Caco-2 (cell line): Measurements from ENCODE around the gene THADA. TPM values are rescaled to one million over a fixed set of nuclear protein-coding genes. Genes with fewer than 3 reads are reported as not detected.

Experiments
- BruUV-seq: library from RNA; stranded (reverse); fragments of 400-500 nt; replicated peaks from 2 replicates; lab custom pipeline; 2021; lab: Mats Ljungman, UMichigan
- CTCF ChIA-PET: fragments of 300-600 bp; sonication (Branson Sonifier 250); formaldehyde crosslinking; loops from one replicate; lab custom pipeline; 2022; ENCODE audit warnings: antibody characterized with exemption; lab: Charles Lee
- POLR2A ChIA-PET: fragments of 300-600 bp; sonication (Branson Sonifier 250); formaldehyde crosslinking; loops from one replicate; lab custom pipeline; 2022; ENCODE audit warnings: antibody characterized with exemption; lab: Charles Lee
- DNase-seq, 2 experiments: peaks; one replicate each; pipeline versions ENCODE4 v3.0.0 to v3.0.0-alpha.2; 2020 to 2022
- H3K27me3 ChIP-seq: replicated peaks from 2 replicates; pipeline ENCODE4 v1.6.0; 2011; ENCODE audit warnings: low read length; ENCODE audit not compliant: control insufficient read depth, insufficient read depth
- H3K36me3 ChIP-seq: 2 replicates; pipeline ENCODE4 v1.5.1; 2011; ENCODE audit warnings: low read length; ENCODE audit not compliant: control insufficient read depth, insufficient read depth
- H3K4me1 ChIP-seq: fragments of 250-450 bp; sonication (Bioruptor Pico); 2 replicates; pipeline ENCODE4 v1.5.1; 2020; ENCODE audit warnings: mild to moderate bottlenecking
- H3K4me3 ChIP-seq: 2 replicates; pipeline ENCODE4 v1.5.1; 2011; ENCODE audit warnings: low read depth, mild to moderate bottlenecking, control low read depth, low read length
- H3K9me3 ChIP-seq: fragments of 250-450 bp; sonication (Bioruptor Pico); 2 replicates; pipeline ENCODE4 v1.5.1; 2020; ENCODE audit warnings: mild to moderate bottlenecking, moderate library complexity
- H3K27ac Mint-ChIP-seq: one replicate; pipeline ENCODE4 v1.8.0; 2022; ENCODE audit warnings: mixed read lengths; ENCODE audit not compliant: unreplicated experiment
- H3K27me3 Mint-ChIP-seq: one replicate; pipeline ENCODE4 v1.8.0; 2022; ENCODE audit warnings: mixed read lengths; ENCODE audit not compliant: insufficient read depth, unreplicated experiment
- H3K36me3 Mint-ChIP-seq: one replicate; pipeline ENCODE4 v1.8.0; 2022; ENCODE audit warnings: mild to moderate bottlenecking, mixed read lengths; ENCODE audit not compliant: insufficient read depth, unreplicated experiment
- H3K4me1 Mint-ChIP-seq: one replicate; pipeline ENCODE4 v1.8.0; 2022; ENCODE audit warnings: low read depth, mixed read lengths; ENCODE audit not compliant: unreplicated experiment
- H3K4me3 Mint-ChIP-seq: one replicate; pipeline ENCODE4 v1.8.0; 2022; ENCODE audit warnings: mild to moderate bottlenecking, moderate library complexity, mixed read lengths; ENCODE audit not compliant: unreplicated experiment
- H3K9me3 Mint-ChIP-seq: one replicate; pipeline ENCODE4 v1.8.0; 2022; ENCODE audit warnings: mixed read lengths; ENCODE audit not compliant: unreplicated experiment
- intact Hi-C: fragments of 100-400 bp; cut with micrococcal nuclease; formaldehyde crosslinking; loops from one replicate; pipeline ENCODE4 v1.10.0; 2022; ENCODE audit not compliant: unreplicated experiment
- total RNA-seq: library from RNA; stranded (reverse); gene quantifications from 2 replicates; pipeline ENCODE4 v1.2.3, GENCODE V29; 2022
- TF ChIP-seq, protein P1 (sequence below), 2 experiments: fragments of 200-600 bp in 1 of 2; IDR thresholded peaks; 1 replicate in 1 of 2; 2 replicates in 1 of 2; pipeline versions ENCODE4 v1.5.1 to v1.8.0; 2011 to 2022; ENCODE audit warnings: antibody characterized with exemption in 1 of 2, control low read depth in 1 of 2, inconsistent platforms in 1 of 2, low read depth in 1 of 2, low read length in 1 of 2, mild to moderate bottlenecking in 1 of 2, moderate library complexity in 1 of 2; ENCODE audit not compliant: insufficient read depth in 1 of 2, severe bottlenecking in 1 of 2, unreplicated experiment in 1 of 2

The THADA gene
- total RNA-seq, 1 experiment from 2014 or later = 33.8 TPM

DNA sequence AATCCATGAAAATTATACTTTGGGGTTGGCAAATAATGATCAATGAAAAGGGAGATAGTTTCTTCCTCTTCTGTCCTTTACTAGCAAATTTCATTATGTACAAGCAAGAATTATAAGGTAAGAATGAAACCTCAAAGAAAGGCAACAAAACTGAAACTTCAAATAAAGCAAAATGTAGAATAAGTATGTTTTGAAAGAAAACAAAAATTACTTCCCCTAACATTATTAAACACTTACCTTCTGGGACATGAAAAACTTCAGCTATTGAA lies 29.4 kb downstream of the THADA start:
- TF ChIP-seq, protein P1, sequence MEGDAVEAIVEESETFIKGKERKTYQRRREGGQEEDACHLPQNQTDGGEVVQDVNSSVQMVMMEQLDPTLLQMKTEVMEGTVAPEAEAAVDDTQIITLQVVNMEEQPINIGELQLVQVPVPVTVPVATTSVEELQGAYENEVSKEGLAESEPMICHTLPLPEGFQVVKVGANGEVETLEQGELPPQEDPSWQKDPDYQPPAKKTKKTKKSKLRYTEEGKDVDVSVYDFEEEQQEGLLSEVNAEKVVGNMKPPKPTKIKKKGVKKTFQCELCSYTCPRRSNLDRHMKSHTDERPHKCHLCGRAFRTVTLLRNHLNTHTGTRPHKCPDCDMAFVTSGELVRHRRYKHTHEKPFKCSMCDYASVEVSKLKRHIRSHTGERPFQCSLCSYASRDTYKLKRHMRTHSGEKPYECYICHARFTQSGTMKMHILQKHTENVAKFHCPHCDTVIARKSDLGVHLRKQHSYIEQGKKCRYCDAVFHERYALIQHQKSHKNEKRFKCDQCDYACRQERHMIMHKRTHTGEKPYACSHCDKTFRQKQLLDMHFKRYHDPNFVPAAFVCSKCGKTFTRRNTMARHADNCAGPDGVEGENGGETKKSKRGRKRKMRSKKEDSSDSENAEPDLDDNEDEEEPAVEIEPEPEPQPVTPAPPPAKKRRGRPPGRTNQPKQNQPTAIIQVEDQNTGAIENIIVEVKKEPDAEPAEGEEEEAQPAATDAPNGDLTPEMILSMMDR (IDR thresholded peaks at IDR 0.05; ENCODE audit: insufficient read depth in 1 of 2, low read depth in 1 of 2, low read length in 1 of 2, severe bottlenecking in 1 of 2, unreplicated experiment in 1 of 2) = no peak
- no peak overlapping the region for H3K4me3 Mint-ChIP-seq
- no TSS peak for BruUV-seq
- no peak for DNase-seq
- Histone ChIP-seq H3K27me3 (no peaks in the 10 kb centered on the region), H3K36me3 (0 out of 2 replicates have a peak, but pooled peaks cover 2% of the 10 kb centered on the region), H3K9me3 (no peaks in the 10 kb centered on the region), H3K4me3 (no peak overlapping the region), H3K4me1 (no peaks in the 10 kb centered on the region)
- intact Hi-C loops = no loop called here
- ChIA-PET POLR2A (no interaction called here), CTCF (no interaction called here)
- no peak overlapping the region for H3K27ac Mint-ChIP-seq
- H3K9me3 Mint-ChIP-seq = no peaks in the 10 kb centered on the region
- H3K4me1 Mint-ChIP-seq = no peaks in the 10 kb centered on the region
- H3K36me3 Mint-ChIP-seq = peaks cover 43% of the 10 kb centered on the region
- H3K27me3 Mint-ChIP-seq = no peaks in the 10 kb centered on the region

DNA sequence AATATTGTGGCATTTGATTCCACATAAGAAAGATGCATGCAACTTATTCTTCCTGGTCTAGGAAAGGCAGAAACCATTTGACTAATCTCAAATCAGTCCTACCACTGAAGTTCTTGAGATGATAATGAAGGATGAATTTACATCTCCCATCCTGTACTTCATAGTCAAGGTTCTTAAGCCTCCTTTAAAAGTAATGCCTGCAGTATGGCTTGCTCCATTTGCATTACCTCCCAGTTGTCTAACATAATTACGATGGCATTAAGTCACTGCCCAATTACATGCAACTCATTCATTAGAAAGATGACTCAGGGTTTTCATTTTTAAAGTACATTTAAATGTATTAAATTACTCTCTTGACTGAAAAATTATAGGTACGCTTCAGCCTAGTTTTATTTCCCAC lies 32.2 kb downstream of the THADA start:
- ChIA-PET CTCF (no interaction called here), POLR2A (no interaction called here)
- H3K27ac Mint-ChIP-seq = no peak overlapping the region
- 0 out of 2 replicates have a peak, but pooled peaks cover 2% of the 10 kb centered on the region for H3K36me3 ChIP-seq
- H3K4me1 ChIP-seq = no peaks in the 10 kb centered on the region
- intact Hi-C loops = no loop called here
- no peaks in the 10 kb centered on the region for H3K27me3 ChIP-seq
- H3K36me3 Mint-ChIP-seq = peaks cover 29% of the 10 kb centered on the region
- no peak overlapping the region for H3K4me3 Mint-ChIP-seq
- BruUV-seq = no TSS peak
- DNase-seq = no peak
- H3K27me3 Mint-ChIP-seq = no peaks in the 10 kb centered on the region
- TF ChIP-seq, protein P1 (IDR thresholded peaks at IDR 0.05; ENCODE audit: insufficient read depth in 1 of 2, low read depth in 1 of 2, low read length in 1 of 2, severe bottlenecking in 1 of 2, unreplicated experiment in 1 of 2) = no peak
- H3K9me3 Mint-ChIP-seq = no peaks in the 10 kb centered on the region
- no peaks in the 10 kb centered on the region for H3K9me3 ChIP-seq
- no peak overlapping the region for H3K4me3 ChIP-seq
- H3K4me1 Mint-ChIP-seq = no peaks in the 10 kb centered on the region

DNA sequence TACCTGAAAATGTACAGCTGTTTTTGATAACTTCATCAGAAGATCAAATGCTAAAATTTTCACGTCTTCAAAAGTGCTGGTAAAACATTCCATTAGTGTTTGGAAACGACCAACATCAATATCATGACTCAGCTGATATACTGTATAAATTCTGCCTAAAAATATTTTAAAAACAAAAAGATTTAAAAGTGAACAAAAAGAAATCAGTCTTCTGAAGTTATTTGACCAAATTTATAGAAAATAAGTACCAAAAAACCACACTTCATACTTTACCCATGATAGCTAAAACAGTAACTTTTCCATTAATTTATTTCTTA lies 35.6 kb downstream of the THADA start:
- H3K27ac Mint-ChIP-seq = no peak overlapping the region
- DNase-seq = no peak
- H3K4me1 ChIP-seq = peaks cover 9% of the 10 kb centered on the region; the same call in 1 of the 2 replicates
- TF ChIP-seq, protein P1 (IDR thresholded peaks at IDR 0.05; ENCODE audit: insufficient read depth in 1 of 2, low read depth in 1 of 2, low read length in 1 of 2, severe bottlenecking in 1 of 2, unreplicated experiment in 1 of 2) = no peak
- ChIA-PET POLR2A (interaction anchor here (0.6 kb wide), 1 partner anchor 275 kb away, joined by 5 read pairs; no protein-coding TSS in a partner anchor), CTCF (no interaction called here)
- no peaks in the 10 kb centered on the region for H3K27me3 Mint-ChIP-seq
- peaks cover 6% of the 10 kb centered on the region for H3K4me1 Mint-ChIP-seq
- no TSS peak for BruUV-seq
- H3K36me3 Mint-ChIP-seq = peaks cover 22% of the 10 kb centered on the region
- no peaks in the 10 kb centered on the region for H3K9me3 Mint-ChIP-seq
- no peak overlapping the region for H3K4me3 Mint-ChIP-seq
- no peak overlapping the region for H3K4me3 ChIP-seq
- no peaks in the 10 kb centered on the region for H3K9me3 ChIP-seq
- intact Hi-C loops = no loop called here
- 0 out of 2 replicates have a peak, but pooled peaks cover 3% of the 10 kb centered on the region for H3K36me3 ChIP-seq
- no peaks in the 10 kb centered on the region for H3K27me3 ChIP-seq
